Transverse colon (tissue), 4 donors: Measurements from ENCODE around the gene IKBKG.
"Not testable (repeated sequence)": the region's sequence is repeated elsewhere in the genome, so short reads cannot be mapped to it uniquely, and the experiment has no call there.

Source experiments
- CTCF ChIP-seq, 5 experiments: fragments of 200-600 bp in 3 of 5; fragments of 450-650 bp in 2 of 5; sonication (generic) in 3 of 5; IDR thresholded peaks; 1 replicate in 2 of 5; 2 replicates in 3 of 5; pipeline ENCODE4 v1.5.1; 2016 to 2017; ENCODE audit warnings: antibody characterized with exemption in 5 of 5, inconsistent platforms in 3 of 5, mild to moderate bottlenecking in 2 of 5, moderate library complexity in 1 of 5
- EP300 ChIP-seq: sonication (generic); formaldehyde crosslinking; IDR thresholded peaks from one replicate; pipeline ENCODE4 v1.6.1; 2017; ENCODE audit warnings: antibody characterized with exemption, low read depth
- POLR2A ChIP-seq: fragments of 450-650 bp; IDR thresholded peaks from one replicate; pipeline ENCODE4 v1.6.1; 2016; ENCODE audit warnings: antibody characterized with exemption, mild to moderate bottlenecking, moderate library complexity
- POLR2AphosphoS5 ChIP-seq, 3 donors: sonication (generic); formaldehyde crosslinking; IDR thresholded peaks; one replicate each; pipeline ENCODE4 v1.6.1; 2016; ENCODE audit warnings: antibody characterized with exemption in 3 of 3

GRCh38 chrX:154552112-154552806 lies 4.8 kb downstream of the IKBKG start:
- not testable (repeated sequence) for TF ChIP-seq CTCF (IDR thresholded peaks at IDR 0.05); POLR2AphosphoS5 (IDR thresholded peaks at IDR 0.05); POLR2A; EP300
